Activated naive CD8-positive, alpha-beta T cell (primary cell): ENCODE measurements around the gene GPX3.

ENCODE experiments used
- H3K27ac Mint-ChIP-seq: one replicate; pipeline ENCODE4 v1.8.0; 2021; ENCODE audit warnings: mixed read lengths
- H3K27me3 Mint-ChIP-seq: one replicate; pipeline ENCODE4 v1.8.0; 2021; ENCODE audit warnings: mixed read lengths
- H3K36me3 Mint-ChIP-seq: one replicate; pipeline ENCODE4 v1.8.0; 2021; ENCODE audit warnings: mixed read lengths
- H3K4me1 Mint-ChIP-seq: one replicate; pipeline ENCODE4 v1.8.0; 2021; ENCODE audit warnings: low read depth, mixed read lengths
- H3K4me3 Mint-ChIP-seq: one replicate; pipeline ENCODE4 v1.8.0; 2021; ENCODE audit warnings: mild to moderate bottlenecking, mixed read lengths
- H3K9me3 Mint-ChIP-seq: one replicate; pipeline ENCODE4 v1.8.0; 2021; ENCODE audit warnings: low read depth, mixed read lengths

GPX3 gene

GRCh38 chr5:151020304-151021110, at the start of gene GPX3:
TSS of gene GPX3 (plus strand) at chr5:151020591. CDS start at chr5:151020655, 64 bp downstream.
- peak within 1 kb of the TSS; percentile 77 for H3K4me3 Mint-ChIP-seq
- no peak within 1 kb of the TSS for H3K27ac Mint-ChIP-seq

DNA sequence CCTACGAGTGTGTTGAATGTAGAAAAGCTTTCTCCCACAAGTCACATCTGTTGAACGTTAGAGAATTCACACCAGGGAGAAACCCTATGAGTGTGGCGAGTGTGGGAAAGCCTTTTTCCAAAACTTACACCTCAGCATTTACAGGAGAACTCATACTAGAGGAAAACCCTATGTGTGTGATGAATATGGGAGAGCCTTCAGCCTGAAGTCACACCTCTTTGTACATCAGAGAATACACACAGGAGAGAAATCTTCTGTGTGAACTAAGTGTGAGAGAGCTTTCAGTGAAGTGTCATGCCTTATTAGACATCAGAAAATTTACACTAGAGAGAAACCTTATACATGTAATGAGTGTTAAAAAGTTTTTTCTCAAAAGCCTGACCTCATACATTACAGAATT, 41.8 kb upstream of the GPX3 start:
- Mint-ChIP-seq H3K4me1 (no peaks in the 10 kb centered on the region), H3K36me3 (no peaks in the 10 kb centered on the region), H3K9me3 (peaks cover 4% of the 10 kb centered on the region), H3K27ac (no peak overlapping the region), H3K27me3 (no peaks in the 10 kb centered on the region), H3K4me3 (no peak overlapping the region)

More at GRCh38 chr5:151020304-151021110, at the start of gene GPX3:
- H3K9me3 Mint-ChIP-seq: no peaks in the 10 kb centered on the region
- peaks cover 16% of the 10 kb centered on the region for H3K4me1 Mint-ChIP-seq
- peaks cover 5% of the 10 kb centered on the region for H3K27me3 Mint-ChIP-seq
- peaks cover 2% of the 10 kb centered on the region for H3K36me3 Mint-ChIP-seq

- H3K36me3 Mint-ChIP-seq: peaks cover 3% of the 10 kb centered on the region
- peaks cover 2% of the 10 kb centered on the region for H3K27me3 Mint-ChIP-seq
Measured at GRCh38 chr5:150987746-150988145, 32.6 kb upstream of the GPX3 start.

GRCh38 chr5:150989695-150990094, 30.7 kb upstream of the GPX3 start:
- no peak overlapping the region for H3K27ac Mint-ChIP-seq
- peaks cover 2% of the 10 kb centered on the region for H3K27me3 Mint-ChIP-seq
- H3K36me3 Mint-ChIP-seq: peaks cover 3% of the 10 kb centered on the region
- H3K9me3 Mint-ChIP-seq: peaks cover 9% of the 10 kb centered on the region
- H3K4me3 Mint-ChIP-seq: no peak overlapping the region
- H3K4me1 Mint-ChIP-seq: no peaks in the 10 kb centered on the region

More at GRCh38 chr5:150987746-150988145, 32.6 kb upstream of the GPX3 start:
- Mint-ChIP-seq H3K27ac (no peak overlapping the region), H3K9me3 (peaks cover 4% of the 10 kb centered on the region), H3K4me1 (no peaks in the 10 kb centered on the region), H3K4me3 (no peak overlapping the region)

GRCh38 chr5:150992705-150993104, 27.7 kb upstream of the GPX3 start:
- Mint-ChIP-seq H3K4me3 (no peak overlapping the region), H3K27ac (no peak overlapping the region), H3K36me3 (peaks cover 3% of the 10 kb centered on the region), H3K4me1 (no peaks in the 10 kb centered on the region), H3K27me3 (no peaks in the 10 kb centered on the region), H3K9me3 (peaks cover 9% of the 10 kb centered on the region)

DNA sequence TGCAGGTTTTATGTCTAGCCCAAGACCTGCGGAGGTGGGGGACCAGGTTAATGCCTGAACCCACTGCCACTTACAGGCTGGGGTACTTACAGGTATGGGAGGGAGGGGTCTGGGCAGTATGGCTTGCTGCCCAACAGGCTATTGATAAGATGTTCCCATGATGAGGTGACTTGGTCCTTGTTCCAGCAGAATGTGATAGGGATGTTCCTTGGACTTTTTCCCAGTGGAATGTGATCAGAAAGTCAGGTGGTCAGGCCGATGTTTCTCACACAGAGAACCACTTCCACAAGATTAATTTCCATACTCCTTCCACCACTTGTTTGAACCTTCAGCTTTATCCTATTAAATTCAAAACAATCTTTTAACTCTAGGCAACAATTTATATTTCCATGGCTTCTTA, 27.0 kb upstream of the GPX3 start:
- H3K27me3 Mint-ChIP-seq: no peaks in the 10 kb centered on the region
- H3K36me3 Mint-ChIP-seq: peaks cover 3% of the 10 kb centered on the region
- peaks cover 9% of the 10 kb centered on the region for H3K9me3 Mint-ChIP-seq
- no peak overlapping the region for H3K4me3 Mint-ChIP-seq
- H3K27ac Mint-ChIP-seq: no peak overlapping the region
- no peaks in the 10 kb centered on the region for H3K4me1 Mint-ChIP-seq

DNA sequence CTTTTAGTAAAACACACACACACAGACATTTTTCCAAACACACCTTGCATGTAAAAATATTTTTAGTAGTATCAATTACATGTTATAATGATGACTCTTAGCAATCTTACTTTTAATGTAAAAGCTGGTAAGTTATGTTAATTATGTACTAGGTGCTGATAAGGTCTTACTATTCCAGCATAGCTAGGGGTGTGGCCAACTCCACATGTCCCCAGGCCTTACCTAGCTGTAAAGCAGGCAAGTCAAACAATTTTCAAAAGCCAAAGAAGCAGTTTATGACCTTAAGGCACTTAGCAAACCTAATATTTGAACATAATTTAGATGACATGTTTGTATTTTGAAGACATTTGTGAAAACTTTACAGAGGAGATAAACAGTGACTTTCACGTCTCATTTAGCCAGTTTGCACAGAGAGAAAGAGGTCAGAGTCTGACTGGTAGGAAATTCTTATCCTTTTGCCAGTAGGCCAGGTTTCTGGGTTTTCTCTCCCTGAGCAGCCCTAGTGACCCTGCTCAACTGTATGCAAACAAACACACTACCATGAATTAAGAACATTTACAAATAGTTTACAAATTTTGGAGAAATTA, 26.5 kb upstream of the GPX3 start:
- Mint-ChIP-seq H3K4me3 (no peak overlapping the region), H3K27me3 (no peaks in the 10 kb centered on the region), H3K27ac (no peak overlapping the region), H3K4me1 (no peaks in the 10 kb centered on the region), H3K36me3 (peaks cover 3% of the 10 kb centered on the region), H3K9me3 (peaks cover 9% of the 10 kb centered on the region)

GRCh38 chr5:150999704-151000442, 20.5 kb upstream of the GPX3 start:
- H3K27ac Mint-ChIP-seq: no peak overlapping the region
- H3K4me1 Mint-ChIP-seq: no peaks in the 10 kb centered on the region
- no peaks in the 10 kb centered on the region for H3K36me3 Mint-ChIP-seq
- H3K27me3 Mint-ChIP-seq: peaks cover 1% of the 10 kb centered on the region
- no peak overlapping the region for H3K4me3 Mint-ChIP-seq
- H3K9me3 Mint-ChIP-seq: no peaks in the 10 kb centered on the region

GRCh38 chr5:151001436-151001835, 19.0 kb upstream of the GPX3 start:
- Mint-ChIP-seq H3K4me1 (no peaks in the 10 kb centered on the region), H3K27me3 (peaks cover 1% of the 10 kb centered on the region), H3K36me3 (no peaks in the 10 kb centered on the region), H3K27ac (no peak overlapping the region), H3K9me3 (no peaks in the 10 kb centered on the region), H3K4me3 (no peak overlapping the region)

DNA sequence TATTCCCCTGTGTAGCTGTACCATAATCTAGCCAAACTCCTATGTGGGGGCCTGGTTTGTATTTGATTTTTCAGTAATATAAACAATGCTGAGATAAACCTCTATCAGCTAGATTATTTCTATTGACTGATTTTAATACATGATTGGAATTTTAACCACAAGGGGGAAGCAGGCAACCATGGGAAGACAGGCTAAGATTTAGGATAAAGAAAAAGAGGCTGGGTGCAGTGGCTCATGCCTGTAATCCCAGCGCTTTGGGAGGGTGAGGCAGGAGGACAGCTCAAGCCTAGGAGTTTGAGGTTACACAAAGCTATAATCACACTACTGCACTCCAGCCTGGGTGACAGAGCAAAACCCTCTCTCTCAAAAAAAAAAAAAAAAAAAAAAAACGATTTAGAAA, 18.1 kb upstream of the GPX3 start:
- Mint-ChIP-seq H3K9me3 (no peaks in the 10 kb centered on the region), H3K36me3 (no peaks in the 10 kb centered on the region), H3K4me3 (no peak overlapping the region), H3K27ac (no peak overlapping the region), H3K27me3 (peaks cover 1% of the 10 kb centered on the region), H3K4me1 (no peaks in the 10 kb centered on the region)

GRCh38 chr5:151002681-151003502, 17.5 kb upstream of the GPX3 start:
- peaks cover 1% of the 10 kb centered on the region for H3K27me3 Mint-ChIP-seq
- no peak overlapping the region for H3K27ac Mint-ChIP-seq

DNA sequence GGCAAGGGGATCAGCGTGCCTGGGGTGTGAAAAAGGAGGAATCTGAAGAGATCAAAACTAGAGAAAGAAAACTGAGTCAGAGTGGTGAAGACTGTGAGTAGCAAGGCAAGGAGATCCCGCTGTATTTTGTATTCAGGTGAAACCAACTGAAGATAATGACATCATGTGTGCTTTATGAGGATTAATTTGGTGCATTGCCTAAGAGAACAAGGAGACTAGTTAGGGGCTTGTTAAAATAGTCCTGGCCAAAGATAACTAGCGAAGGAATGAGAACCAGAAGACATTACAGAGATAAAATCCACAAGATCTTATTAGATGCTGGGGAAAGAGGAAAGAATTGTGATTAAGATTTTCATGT, 16.9 kb upstream of the GPX3 start:
- Mint-ChIP-seq H3K4me1 (no peaks in the 10 kb centered on the region), H3K4me3 (no peak overlapping the region), H3K9me3 (no peaks in the 10 kb centered on the region), H3K27me3 (peaks cover 1% of the 10 kb centered on the region), H3K27ac (no peak overlapping the region), H3K36me3 (no peaks in the 10 kb centered on the region)

More at GRCh38 chr5:151002681-151003502, 17.5 kb upstream of the GPX3 start:
- Mint-ChIP-seq H3K9me3 (no peaks in the 10 kb centered on the region), H3K36me3 (no peaks in the 10 kb centered on the region), H3K4me3 (no peak overlapping the region), H3K4me1 (no peaks in the 10 kb centered on the region)

GRCh38 chr5:151004499-151004898, 15.9 kb upstream of the GPX3 start:
- no peaks in the 10 kb centered on the region for H3K4me1 Mint-ChIP-seq
- H3K9me3 Mint-ChIP-seq: no peaks in the 10 kb centered on the region
- H3K4me3 Mint-ChIP-seq: no peak overlapping the region
- no peak overlapping the region for H3K27ac Mint-ChIP-seq
- H3K27me3 Mint-ChIP-seq: peaks cover 1% of the 10 kb centered on the region
- H3K36me3 Mint-ChIP-seq: no peaks in the 10 kb centered on the region

GRCh38 chr5:151005187-151005949, 15.0 kb upstream of the GPX3 start:
- Mint-ChIP-seq H3K4me3 (no peak overlapping the region), H3K9me3 (no peaks in the 10 kb centered on the region), H3K36me3 (no peaks in the 10 kb centered on the region), H3K27ac (no peak overlapping the region), H3K27me3 (peaks cover 2% of the 10 kb centered on the region), H3K4me1 (no peaks in the 10 kb centered on the region)
